Esophagus muscularis mucosa (tissue), 3 donors: Measurements from ENCODE around the gene LRP8.

Experiments
- POLR2AphosphoS5 ChIP-seq, 2 donors: sonication (generic); formaldehyde crosslinking; IDR thresholded peaks; one replicate each; pipeline ENCODE4 v1.6.1; 2017; ENCODE audit warnings: antibody characterized with exemption in 2 of 2
- TF ChIP-seq, protein P1 (sequence below), 3 experiments: fragments of 200-600 bp in 2 of 3; fragments of 450-650 bp in 1 of 3; sonication (generic) in 2 of 3; IDR thresholded peaks; one replicate each; pipeline ENCODE4 v1.5.1; 2017 to 2019; ENCODE audit warnings: antibody characterized with exemption in 3 of 3, mild to moderate bottlenecking in 2 of 3, moderate library complexity in 1 of 3

DNA sequence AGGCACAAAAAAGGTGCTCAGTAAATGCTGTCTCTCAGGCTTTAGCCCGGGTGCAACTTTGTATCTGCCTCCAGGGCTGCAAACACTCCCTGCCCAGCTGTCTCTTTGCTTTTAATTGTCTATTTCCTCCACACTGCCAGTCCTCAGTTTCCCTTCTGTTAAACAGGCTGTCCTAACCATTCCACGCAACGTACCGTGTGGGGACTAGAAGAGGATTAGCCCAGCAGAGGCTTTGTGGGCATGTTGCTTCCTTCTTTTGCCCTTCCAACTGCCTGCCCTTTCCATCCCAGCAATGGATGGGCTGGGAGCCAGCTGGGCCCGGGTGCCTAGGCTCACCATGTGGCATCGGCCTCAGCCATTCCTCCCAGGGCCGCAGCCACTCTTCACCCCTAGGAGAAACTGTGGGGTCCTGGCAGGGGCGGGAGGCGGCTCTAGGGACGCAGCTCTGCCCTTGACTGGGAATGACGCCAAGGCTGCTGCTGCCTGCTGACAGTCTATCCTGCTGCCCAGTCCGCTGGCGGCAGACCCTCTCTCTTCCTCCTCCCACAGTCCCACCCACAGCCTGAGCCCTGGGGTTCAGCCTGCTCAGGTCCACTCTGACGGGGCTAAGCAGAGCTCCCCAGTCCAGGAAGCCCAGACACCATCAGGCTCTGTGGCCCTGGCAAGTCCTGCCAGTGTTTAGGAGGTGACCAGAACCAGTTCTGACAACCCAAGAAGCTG, 40.6 kb upstream of the LRP8 start:
- TF ChIP-seq, protein P1, sequence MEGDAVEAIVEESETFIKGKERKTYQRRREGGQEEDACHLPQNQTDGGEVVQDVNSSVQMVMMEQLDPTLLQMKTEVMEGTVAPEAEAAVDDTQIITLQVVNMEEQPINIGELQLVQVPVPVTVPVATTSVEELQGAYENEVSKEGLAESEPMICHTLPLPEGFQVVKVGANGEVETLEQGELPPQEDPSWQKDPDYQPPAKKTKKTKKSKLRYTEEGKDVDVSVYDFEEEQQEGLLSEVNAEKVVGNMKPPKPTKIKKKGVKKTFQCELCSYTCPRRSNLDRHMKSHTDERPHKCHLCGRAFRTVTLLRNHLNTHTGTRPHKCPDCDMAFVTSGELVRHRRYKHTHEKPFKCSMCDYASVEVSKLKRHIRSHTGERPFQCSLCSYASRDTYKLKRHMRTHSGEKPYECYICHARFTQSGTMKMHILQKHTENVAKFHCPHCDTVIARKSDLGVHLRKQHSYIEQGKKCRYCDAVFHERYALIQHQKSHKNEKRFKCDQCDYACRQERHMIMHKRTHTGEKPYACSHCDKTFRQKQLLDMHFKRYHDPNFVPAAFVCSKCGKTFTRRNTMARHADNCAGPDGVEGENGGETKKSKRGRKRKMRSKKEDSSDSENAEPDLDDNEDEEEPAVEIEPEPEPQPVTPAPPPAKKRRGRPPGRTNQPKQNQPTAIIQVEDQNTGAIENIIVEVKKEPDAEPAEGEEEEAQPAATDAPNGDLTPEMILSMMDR (IDR thresholded peaks at IDR 0.05): no peak
- no peak for TF ChIP-seq POLR2AphosphoS5 (IDR thresholded peaks at IDR 0.05)
